Suprapubic skin (tissue), 4 donors: Measurements from ENCODE around the gene RPL34. TPM values are rescaled to one million over a fixed set of nuclear protein-coding genes. Genes with fewer than 3 reads are reported as not detected.
"Not testable (repeated sequence)": the region's sequence is repeated elsewhere in the genome, so short reads cannot be mapped to it uniquely, and the experiment has no call there.

Experiments used
- DNase-seq, 2 donors: peaks; one replicate each; pipeline ENCODE4 v3.0.0-alpha.2; 2019; ENCODE audit warnings: low spot score in 2 of 2
- H3K27ac ChIP-seq: fragments of 200-600 bp; sonication (generic); one replicate; pipeline ENCODE4 v1.5.1; 2019
- H3K27me3 ChIP-seq: fragments of 200-600 bp; sonication (generic); one replicate; pipeline ENCODE4 v1.5.1; 2019
- H3K36me3 ChIP-seq: fragments of 200-600 bp; sonication (generic); one replicate; pipeline ENCODE4 v1.5.1; 2019
- H3K4me1 ChIP-seq: fragments of 200-600 bp; sonication (generic); one replicate; pipeline ENCODE4 v1.5.1; 2019
- H3K4me3 ChIP-seq: fragments of 200-600 bp; sonication (generic); one replicate; pipeline ENCODE4 v1.5.1; 2019; ENCODE audit warnings: mild to moderate bottlenecking
- H3K9me3 ChIP-seq: fragments of 200-600 bp; sonication (generic); one replicate; pipeline ENCODE4 v1.5.1; 2019
- EP300 ChIP-seq: sonication (generic); formaldehyde crosslinking; IDR thresholded peaks from one replicate; pipeline ENCODE4 v1.6.1; 2017; ENCODE audit warnings: antibody characterized with exemption
- POLR2A ChIP-seq, 2 donors: fragments of 450-650 bp; IDR thresholded peaks; one replicate each; pipeline ENCODE4 v1.6.1; 2017; ENCODE audit warnings: antibody characterized with exemption in 2 of 2, mild to moderate bottlenecking in 2 of 2, moderate library complexity in 2 of 2
- POLR2AphosphoS5 ChIP-seq, 3 donors: sonication (generic); formaldehyde crosslinking; IDR thresholded peaks; one replicate each; pipeline ENCODE4 v1.6.1; 2017; ENCODE audit warnings: antibody characterized with exemption in 3 of 3
- WGBS: methylation state at CpG from one replicate; pipeline ENCODE4 v1.1.5; 2018; 5-methylcytosine and 5-hydroxymethylcytosine counted together
- total RNA-seq, 4 donors: library from RNA; depleted of rRNA; stranded (reverse); fragments of >200 nt; gene quantifications; one replicate each; pipeline ENCODE4 v1.1.0, GENCODE V29; 2016
- TF ChIP-seq, protein P1 (sequence below), 2 donors: fragments of 200-600 bp in 1 of 2; fragments of 450-650 bp in 1 of 2; sonication (generic) in 1 of 2; IDR thresholded peaks; one replicate each; pipeline ENCODE4 v1.5.1; 2016 to 2019; ENCODE audit warnings: antibody characterized with exemption in 2 of 2, mild to moderate bottlenecking in 1 of 2, moderate library complexity in 1 of 2

Gene RPL34
- total RNA-seq, 4 donors from 2014 or later = 704 to 1,066 (median 979) TPM

DNA sequence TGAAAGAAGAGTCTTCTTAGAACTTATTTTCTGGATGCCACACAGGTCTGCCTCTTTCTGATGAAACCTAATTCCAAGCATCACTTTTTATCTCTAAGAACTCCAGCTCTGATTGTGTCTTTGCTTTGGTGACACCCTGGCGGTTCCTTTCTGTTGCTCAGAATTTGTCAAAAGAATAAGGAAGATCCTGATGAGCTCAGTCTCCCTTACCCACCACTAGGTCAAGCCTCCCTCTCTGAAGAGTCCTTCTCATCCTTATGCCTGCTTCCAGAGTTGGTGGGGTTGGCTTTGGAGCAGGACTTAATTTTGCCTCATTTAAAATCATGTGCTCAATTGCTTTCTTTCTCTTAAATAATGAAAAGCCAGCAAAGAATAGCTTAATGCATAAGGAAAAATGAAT is 31.5 kb upstream of the RPL34 start:
- no peaks in the 10 kb centered on the region for H3K9me3 ChIP-seq
- peaks cover 2% of the 10 kb centered on the region for H3K36me3 ChIP-seq
- WGBS = 85% methylated on average over 1 of the region's 1 CpG
- no peak for TF ChIP-seq POLR2A (IDR thresholded peaks at IDR 0.05)
- no peak for TF ChIP-seq EP300
- TF ChIP-seq POLR2AphosphoS5 (IDR thresholded peaks at IDR 0.05) = no peak
- TF ChIP-seq, protein P1, sequence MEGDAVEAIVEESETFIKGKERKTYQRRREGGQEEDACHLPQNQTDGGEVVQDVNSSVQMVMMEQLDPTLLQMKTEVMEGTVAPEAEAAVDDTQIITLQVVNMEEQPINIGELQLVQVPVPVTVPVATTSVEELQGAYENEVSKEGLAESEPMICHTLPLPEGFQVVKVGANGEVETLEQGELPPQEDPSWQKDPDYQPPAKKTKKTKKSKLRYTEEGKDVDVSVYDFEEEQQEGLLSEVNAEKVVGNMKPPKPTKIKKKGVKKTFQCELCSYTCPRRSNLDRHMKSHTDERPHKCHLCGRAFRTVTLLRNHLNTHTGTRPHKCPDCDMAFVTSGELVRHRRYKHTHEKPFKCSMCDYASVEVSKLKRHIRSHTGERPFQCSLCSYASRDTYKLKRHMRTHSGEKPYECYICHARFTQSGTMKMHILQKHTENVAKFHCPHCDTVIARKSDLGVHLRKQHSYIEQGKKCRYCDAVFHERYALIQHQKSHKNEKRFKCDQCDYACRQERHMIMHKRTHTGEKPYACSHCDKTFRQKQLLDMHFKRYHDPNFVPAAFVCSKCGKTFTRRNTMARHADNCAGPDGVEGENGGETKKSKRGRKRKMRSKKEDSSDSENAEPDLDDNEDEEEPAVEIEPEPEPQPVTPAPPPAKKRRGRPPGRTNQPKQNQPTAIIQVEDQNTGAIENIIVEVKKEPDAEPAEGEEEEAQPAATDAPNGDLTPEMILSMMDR (IDR thresholded peaks at IDR 0.05) = no peak
- H3K4me3 ChIP-seq = no peak overlapping the region
- H3K27ac ChIP-seq = no peak overlapping the region
- no peaks in the 10 kb centered on the region for H3K27me3 ChIP-seq
- no peak for DNase-seq
- H3K4me1 ChIP-seq = no peaks in the 10 kb centered on the region

GRCh38 chr4:108589961-108590360 is 30.4 kb upstream of the RPL34 start:
- 53% methylated on average over 2 of the region's 2 CpGs for WGBS
- TF ChIP-seq POLR2A (IDR thresholded peaks at IDR 0.05) (no peak), EP300 (no peak), POLR2AphosphoS5 (IDR thresholded peaks at IDR 0.05) (no peak)
- TF ChIP-seq, protein P1 (IDR thresholded peaks at IDR 0.05) = no peak
- H3K4me3 ChIP-seq = no peak overlapping the region
- no peaks in the 10 kb centered on the region for H3K9me3 ChIP-seq
- peaks cover 7% of the 10 kb centered on the region for H3K36me3 ChIP-seq
- no peaks in the 10 kb centered on the region for H3K4me1 ChIP-seq
- no peak for DNase-seq
- H3K27ac ChIP-seq = no peak overlapping the region
- H3K27me3 ChIP-seq = no peaks in the 10 kb centered on the region

DNA sequence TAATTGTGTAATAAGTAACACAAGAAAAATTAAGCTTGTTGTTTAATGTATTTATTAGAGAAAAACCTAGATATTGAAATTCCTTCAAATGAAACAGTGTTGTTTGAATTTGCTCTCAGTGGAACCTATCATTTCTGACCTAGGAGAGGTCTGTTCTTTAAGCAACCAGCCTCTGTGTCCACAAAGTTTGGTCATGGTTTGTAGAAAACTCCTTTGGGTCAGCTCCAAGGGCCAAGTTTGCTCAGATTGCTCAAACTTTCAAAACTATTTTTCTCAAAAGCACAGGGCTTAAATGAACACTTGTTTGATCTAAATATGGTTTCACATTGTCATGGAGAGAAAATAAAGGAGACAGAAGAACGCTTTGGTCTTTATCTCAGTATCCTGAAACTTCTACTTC is 29.6 kb upstream of the RPL34 start:
- no peaks in the 10 kb centered on the region for H3K27me3 ChIP-seq
- WGBS = 96% methylated on average over 1 of the region's 1 CpG
- no peaks in the 10 kb centered on the region for H3K9me3 ChIP-seq
- no peak overlapping the region for H3K4me3 ChIP-seq
- DNase-seq = no peak
- H3K27ac ChIP-seq = no peak overlapping the region
- peaks cover 7% of the 10 kb centered on the region for H3K36me3 ChIP-seq
- TF ChIP-seq, protein P1 (IDR thresholded peaks at IDR 0.05) = no peak
- TF ChIP-seq POLR2AphosphoS5 (IDR thresholded peaks at IDR 0.05) (no peak), POLR2A (IDR thresholded peaks at IDR 0.05) (no peak), EP300 (no peak)
- H3K4me1 ChIP-seq = no peaks in the 10 kb centered on the region

DNA sequence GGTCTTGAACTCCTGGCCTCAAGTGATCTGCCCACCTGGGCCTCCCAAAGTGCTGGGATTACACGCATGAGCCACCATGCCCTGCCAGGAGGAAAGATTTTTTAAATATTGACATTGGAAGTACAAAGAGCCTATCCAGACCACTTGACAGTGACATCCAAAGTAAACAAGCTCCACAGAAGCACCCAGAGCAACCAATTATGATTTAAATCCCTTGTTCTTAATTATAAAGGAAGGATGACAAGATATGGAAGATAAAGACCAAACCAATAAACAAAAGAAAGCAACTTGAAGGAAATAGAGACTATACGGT is 27.7 kb upstream of the RPL34 start:
- H3K27me3 ChIP-seq = no peaks in the 10 kb centered on the region
- no peak overlapping the region for H3K27ac ChIP-seq
- no peaks in the 10 kb centered on the region for H3K9me3 ChIP-seq
- TF ChIP-seq, protein P1 (IDR thresholded peaks at IDR 0.05) = no peak
- no peak for TF ChIP-seq EP300
- TF ChIP-seq POLR2AphosphoS5 (IDR thresholded peaks at IDR 0.05) = no peak
- no peak for TF ChIP-seq POLR2A (IDR thresholded peaks at IDR 0.05)
- H3K4me3 ChIP-seq = no peak overlapping the region
- whole genome bisulfite sequencing = 83% methylated on average over 2 of the region's 2 CpGs
- peaks cover 7% of the 10 kb centered on the region for H3K36me3 ChIP-seq
- no peaks in the 10 kb centered on the region for H3K4me1 ChIP-seq
- no peak for DNase-seq

- H3K4me1 ChIP-seq, H3K4me3 ChIP-seq, DNase-seq, H3K27ac ChIP-seq, H3K9me3 ChIP-seq, H3K36me3 ChIP-seq, H3K27me3 ChIP-seq: not testable (repeated sequence)
- WGBS = 96% methylated on average over 21 of the region's 21 CpGs
Observed at GRCh38 chr4:108594296-108594695, 26.1 kb upstream of the RPL34 start.

DNA sequence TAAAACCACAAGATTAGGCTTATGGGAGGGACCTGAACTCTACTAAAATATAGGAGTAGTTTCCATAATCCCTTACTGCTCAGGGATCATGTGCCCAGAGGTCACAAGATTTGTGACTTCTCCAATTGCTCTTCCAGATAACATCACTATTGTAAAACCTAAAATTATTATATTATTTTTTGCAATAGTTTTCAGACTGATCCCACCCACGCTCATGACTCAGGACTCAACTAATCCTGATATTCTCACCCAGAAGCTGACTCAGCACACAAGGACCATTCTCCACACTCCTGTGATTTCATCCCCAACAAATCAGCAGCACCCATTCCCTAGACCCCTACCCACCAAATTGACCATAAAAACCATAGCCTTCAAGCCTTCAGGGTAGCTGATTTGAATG is 24.0 kb upstream of the RPL34 start:
- Histone ChIP-seq H3K9me3 (no peaks in the 10 kb centered on the region), H3K27ac (no peak overlapping the region), H3K4me1 (no peaks in the 10 kb centered on the region), H3K36me3 (peaks cover 7% of the 10 kb centered on the region), H3K4me3 (no peak overlapping the region), H3K27me3 (no peaks in the 10 kb centered on the region)
- WGBS = 91% methylated on average over 1 of the region's 1 CpG
- TF ChIP-seq POLR2AphosphoS5 (IDR thresholded peaks at IDR 0.05) (no peak), POLR2A (IDR thresholded peaks at IDR 0.05) (no peak), EP300 (no peak)
- TF ChIP-seq, protein P1 (IDR thresholded peaks at IDR 0.05) = no peak
- DNase-seq = no peak
